HG03139 (cell line): ENCODE results near the gene ZNF878.
"Not testable (repeated sequence)": the region's sequence is repeated elsewhere in the genome, so short reads cannot be mapped to it uniquely, and the experiment has no call there.

ENCODE experiments used
- ATAC-seq: cut with Tn5 transposase; IDR thresholded peaks from one replicate; pipeline ENCODE4 v1.9.1; 2021; ENCODE audit not compliant: unreplicated experiment

The ZNF878 gene

GRCh38 chr19:12052497-12053169, at the start of gene ZNF878:
Gene ZNF878, minus strand, starts transcription at chr19:12052961. Its CDS starts 160 bp downstream, at chr19:12052801.
- ATAC-seq: peak; percentile 74

GRCh38 chr19:12098040-12098439, 45.3 kb upstream of the ZNF878 start:
- ATAC-seq: no peak

GRCh38 chr19:12095111-12095790, 42.5 kb upstream of the ZNF878 start:
- ATAC-seq: no peak

GRCh38 chr19:12093777-12094176, 41.0 kb upstream of the ZNF878 start:
- ATAC-seq: no peak

- ATAC-seq: no peak
Measured at GRCh38 chr19:12092956-12093355, 40.2 kb upstream of the ZNF878 start.

GRCh38 chr19:12092065-12092867, 39.5 kb upstream of the ZNF878 start:
- ATAC-seq: no peak

GRCh38 chr19:12090807-12091206, 38.0 kb upstream of the ZNF878 start:
- ATAC-seq: no peak

GRCh38 chr19:12085074-12085818, 32.5 kb upstream of the ZNF878 start:
- no peak for ATAC-seq

- not testable (repeated sequence) for ATAC-seq
Measured at GRCh38 chr19:12083336-12083735, 30.6 kb upstream of the ZNF878 start.

- no peak for ATAC-seq
Measured at GRCh38 chr19:12077375-12077774, 24.6 kb upstream of the ZNF878 start.

GRCh38 chr19:12076331-12076730, 23.6 kb upstream of the ZNF878 start:
- ATAC-seq: not testable (repeated sequence)

GRCh38 chr19:12075538-12076139, 22.9 kb upstream of the ZNF878 start:
- no peak for ATAC-seq

- peak; percentile 77 for ATAC-seq
Measured at GRCh38 chr19:12064590-12065538, 12.1 kb upstream of the ZNF878 start, which contains the start of gene ZNF844. Gene ZNF844, plus strand, starts transcription at chr19:12064731. Its CDS starts 143 bp downstream, at chr19:12064874.

GRCh38 chr19:12055784-12056183, 3.0 kb upstream of the ZNF878 start:
- ATAC-seq: no peak

GRCh38 chr19:12052091-12052496, 667 bp downstream of the ZNF878 start:
- peak; percentile 9 for ATAC-seq

GRCh38 chr19:12047868-12048267, 4.9 kb downstream of the ZNF878 start:
- no peak for ATAC-seq

- ATAC-seq: no peak
Measured at GRCh38 chr19:12043752-12044422, 8.9 kb downstream of the ZNF878 start.

GRCh38 chr19:12042893-12043292, 9.9 kb downstream of the ZNF878 start:
- no peak for ATAC-seq
